ENCODE measurements around the gene LPP. TPM values are rescaled to one million over a fixed set of nuclear protein-coding genes. Genes with fewer than 3 reads are reported as not detected.

LPP gene
- total and polyA plus RNA-seq, 2 of the 13 experiments (the other 11 are each of a cell fraction or from before 2014, with no cell fraction given): 19.2 to 29.9 TPM

DNA sequence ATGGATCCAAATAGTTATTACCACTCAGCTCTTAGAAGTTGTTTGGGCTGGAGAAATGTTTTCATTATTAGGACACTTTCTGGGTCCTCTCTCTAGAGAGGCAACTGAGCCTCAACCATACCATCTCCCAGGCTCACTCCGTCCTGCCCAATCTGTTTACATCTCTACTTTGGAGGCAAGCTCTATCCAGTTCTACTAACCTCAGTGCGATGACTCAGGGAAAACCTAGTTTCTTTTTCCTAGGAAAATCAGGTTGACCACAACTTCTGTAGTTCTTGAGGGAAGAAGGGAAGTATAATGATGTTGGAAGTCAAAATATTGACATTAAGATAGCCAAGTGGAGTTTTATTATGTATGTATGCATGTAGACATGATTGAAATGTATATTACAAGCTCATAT lies 40.4 kb downstream of the LPP start (continued):
- TF ChIP-seq, protein P1, sequence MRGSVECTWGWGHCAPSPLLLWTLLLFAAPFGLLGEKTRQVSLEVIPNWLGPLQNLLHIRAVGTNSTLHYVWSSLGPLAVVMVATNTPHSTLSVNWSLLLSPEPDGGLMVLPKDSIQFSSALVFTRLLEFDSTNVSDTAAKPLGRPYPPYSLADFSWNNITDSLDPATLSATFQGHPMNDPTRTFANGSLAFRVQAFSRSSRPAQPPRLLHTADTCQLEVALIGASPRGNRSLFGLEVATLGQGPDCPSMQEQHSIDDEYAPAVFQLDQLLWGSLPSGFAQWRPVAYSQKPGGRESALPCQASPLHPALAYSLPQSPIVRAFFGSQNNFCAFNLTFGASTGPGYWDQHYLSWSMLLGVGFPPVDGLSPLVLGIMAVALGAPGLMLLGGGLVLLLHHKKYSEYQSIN (CRISPR knock-in tag; IDR thresholded peaks at IDR 0.05; ENCODE audit: borderline replicate concordance): no peak
- TF ChIP-seq RFX3 (CRISPR knock-in tag; IDR thresholded peaks at IDR 0.05): no peak
- TF ChIP-seq ZNF781 (CRISPR knock-in tag; IDR thresholded peaks at IDR 0.05; ENCODE audit: borderline replicate concordance, not compliant biosample characterization): no peak
- TF ChIP-seq MED1 (CRISPR knock-in tag; IDR thresholded peaks at IDR 0.05): no peak
- TF ChIP-seq ZFP36 (IDR thresholded peaks at IDR 0.05; ENCODE audit: borderline replicate concordance, low read depth, low read length, partially characterized antibody): no peak
- TF ChIP-seq, protein P2, sequence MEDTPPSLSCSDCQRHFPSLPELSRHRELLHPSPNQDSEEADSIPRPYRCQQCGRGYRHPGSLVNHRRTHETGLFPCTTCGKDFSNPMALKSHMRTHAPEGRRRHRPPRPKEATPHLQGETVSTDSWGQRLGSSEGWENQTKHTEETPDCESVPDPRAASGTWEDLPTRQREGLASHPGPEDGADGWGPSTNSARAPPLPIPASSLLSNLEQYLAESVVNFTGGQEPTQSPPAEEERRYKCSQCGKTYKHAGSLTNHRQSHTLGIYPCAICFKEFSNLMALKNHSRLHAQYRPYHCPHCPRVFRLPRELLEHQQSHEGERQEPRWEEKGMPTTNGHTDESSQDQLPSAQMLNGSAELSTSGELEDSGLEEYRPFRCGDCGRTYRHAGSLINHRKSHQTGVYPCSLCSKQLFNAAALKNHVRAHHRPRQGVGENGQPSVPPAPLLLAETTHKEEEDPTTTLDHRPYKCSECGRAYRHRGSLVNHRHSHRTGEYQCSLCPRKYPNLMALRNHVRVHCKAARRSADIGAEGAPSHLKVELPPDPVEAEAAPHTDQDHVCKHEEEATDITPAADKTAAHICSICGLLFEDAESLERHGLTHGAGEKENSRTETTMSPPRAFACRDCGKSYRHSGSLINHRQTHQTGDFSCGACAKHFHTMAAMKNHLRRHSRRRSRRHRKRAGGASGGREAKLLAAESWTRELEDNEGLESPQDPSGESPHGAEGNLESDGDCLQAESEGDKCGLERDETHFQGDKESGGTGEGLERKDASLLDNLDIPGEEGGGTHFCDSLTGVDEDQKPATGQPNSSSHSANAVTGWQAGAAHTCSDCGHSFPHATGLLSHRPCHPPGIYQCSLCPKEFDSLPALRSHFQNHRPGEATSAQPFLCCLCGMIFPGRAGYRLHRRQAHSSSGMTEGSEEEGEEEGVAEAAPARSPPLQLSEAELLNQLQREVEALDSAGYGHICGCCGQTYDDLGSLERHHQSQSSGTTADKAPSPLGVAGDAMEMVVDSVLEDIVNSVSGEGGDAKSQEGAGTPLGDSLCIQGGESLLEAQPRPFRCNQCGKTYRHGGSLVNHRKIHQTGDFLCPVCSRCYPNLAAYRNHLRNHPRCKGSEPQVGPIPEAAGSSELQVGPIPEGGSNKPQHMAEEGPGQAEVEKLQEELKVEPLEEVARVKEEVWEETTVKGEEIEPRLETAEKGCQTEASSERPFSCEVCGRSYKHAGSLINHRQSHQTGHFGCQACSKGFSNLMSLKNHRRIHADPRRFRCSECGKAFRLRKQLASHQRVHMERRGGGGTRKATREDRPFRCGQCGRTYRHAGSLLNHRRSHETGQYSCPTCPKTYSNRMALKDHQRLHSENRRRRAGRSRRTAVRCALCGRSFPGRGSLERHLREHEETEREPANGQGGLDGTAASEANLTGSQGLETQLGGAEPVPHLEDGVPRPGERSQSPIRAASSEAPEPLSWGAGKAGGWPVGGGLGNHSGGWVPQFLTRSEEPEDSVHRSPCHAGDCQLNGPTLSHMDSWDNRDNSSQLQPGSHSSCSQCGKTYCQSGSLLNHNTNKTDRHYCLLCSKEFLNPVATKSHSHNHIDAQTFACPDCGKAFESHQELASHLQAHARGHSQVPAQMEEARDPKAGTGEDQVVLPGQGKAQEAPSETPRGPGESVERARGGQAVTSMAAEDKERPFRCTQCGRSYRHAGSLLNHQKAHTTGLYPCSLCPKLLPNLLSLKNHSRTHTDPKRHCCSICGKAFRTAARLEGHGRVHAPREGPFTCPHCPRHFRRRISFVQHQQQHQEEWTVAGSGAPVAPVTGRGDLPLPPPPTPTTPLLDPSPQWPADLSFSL (CRISPR knock-in tag; IDR thresholded peaks at IDR 0.05): no peak
- TF ChIP-seq PITX1 (CRISPR knock-in tag; IDR thresholded peaks at IDR 0.05): no peak
- TF ChIP-seq, protein P3, sequence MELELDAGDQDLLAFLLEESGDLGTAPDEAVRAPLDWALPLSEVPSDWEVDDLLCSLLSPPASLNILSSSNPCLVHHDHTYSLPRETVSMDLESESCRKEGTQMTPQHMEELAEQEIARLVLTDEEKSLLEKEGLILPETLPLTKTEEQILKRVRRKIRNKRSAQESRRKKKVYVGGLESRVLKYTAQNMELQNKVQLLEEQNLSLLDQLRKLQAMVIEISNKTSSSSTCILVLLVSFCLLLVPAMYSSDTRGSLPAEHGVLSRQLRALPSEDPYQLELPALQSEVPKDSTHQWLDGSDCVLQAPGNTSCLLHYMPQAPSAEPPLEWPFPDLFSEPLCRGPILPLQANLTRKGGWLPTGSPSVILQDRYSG (CRISPR knock-in tag; IDR thresholded peaks at IDR 0.05): no peak
- TF ChIP-seq ZMAT3 (CRISPR knock-in tag; conservative IDR thresholded peaks at IDR 0.05): no peak
